Right renal cortex interstitium (tissue), 3 donors: ENCODE measurements around the gene ANKRD35. TPM values are rescaled to one million over a fixed set of nuclear protein-coding genes. Genes with fewer than 3 reads are reported as not detected.

ENCODE experiments used
- polyA plus RNA-seq, 3 donors: library from polyadenylated mRNA; unstranded; fragments of 120-200 nt; gene quantifications; one replicate each; pipeline ENCODE4 v1.2.1, GENCODE V29; 2013; ENCODE audit not compliant: insufficient read length in 3 of 3

ANKRD35 gene
- polyA plus RNA-seq, 3 donors: 2.1 to 2.6 (median 2.2) TPM

Other genes with a start within 250 kb of the ANKRD35 start
- gene PDZK1, start 178.5 kb downstream of the ANKRD35 start, polyA plus RNA-seq: 100 to 1,000 TPM; 158 to 219 (median 210) TPM
- gene CD160, start 166.4 kb downstream of the ANKRD35 start, polyA plus RNA-seq: 1 to 10 TPM in 1 of 3 donors, under 1 TPM in 2; 0.79 to 1.2 (median 0.94) TPM
- gene RNF115, start 61.8 kb downstream of the ANKRD35 start, polyA plus RNA-seq: 10 to 100 TPM; 14.0 to 15.5 (median 14.8) TPM
- gene POLR3C, start 61.7 kb downstream of the ANKRD35 start, polyA plus RNA-seq: 10 to 100 TPM; 34.4 to 39.1 (median 37.7) TPM
- 1 to 10 TPM; 5.4 to 7.2 (median 5.4) TPM for gene NUDT17, start 40.2 kb downstream of the ANKRD35 start, polyA plus RNA-seq
- 10 to 100 TPM; 39.8 to 46.3 (median 41.5) TPM for gene PIAS3, start 26.8 kb downstream of the ANKRD35 start, polyA plus RNA-seq
- under 1 TPM; 0.59 to 0.90 (median 0.62) TPM for gene ITGA10, start 24.2 kb upstream of the ANKRD35 start, polyA plus RNA-seq
- 10 to 100 TPM; 59.3 to 65.3 (median 60.0) TPM for gene PEX11B, start 32.9 kb upstream of the ANKRD35 start, polyA plus RNA-seq
- 100 to 1,000 TPM; 222 to 225 (median 225) TPM for gene RBM8A, start 41.6 kb upstream of the ANKRD35 start, polyA plus RNA-seq
- 10 to 100 TPM; 24.3 to 26.2 (median 25.3) TPM for gene LIX1L, start 72.2 kb upstream of the ANKRD35 start, polyA plus RNA-seq
- gene ANKRD34A, start 78.7 kb upstream of the ANKRD35 start, polyA plus RNA-seq: under 1 TPM; 0.37 to 0.51 (median 0.37) TPM
- 10 to 100 TPM; 37.0 to 43.4 (median 39.5) TPM for gene POLR3GL, start 78.8 kb upstream of the ANKRD35 start, polyA plus RNA-seq
- gene TXNIP, start 110.7 kb upstream of the ANKRD35 start, polyA plus RNA-seq: 100 to 1,000 TPM; 417 to 557 (median 478) TPM
- under 1 TPM; 0.07 to 0.21 (median 0.16) TPM for gene HJV, start 135.9 kb upstream of the ANKRD35 start, polyA plus RNA-seq